ENCODE data around the gene ST6GALNAC5.

DNA sequence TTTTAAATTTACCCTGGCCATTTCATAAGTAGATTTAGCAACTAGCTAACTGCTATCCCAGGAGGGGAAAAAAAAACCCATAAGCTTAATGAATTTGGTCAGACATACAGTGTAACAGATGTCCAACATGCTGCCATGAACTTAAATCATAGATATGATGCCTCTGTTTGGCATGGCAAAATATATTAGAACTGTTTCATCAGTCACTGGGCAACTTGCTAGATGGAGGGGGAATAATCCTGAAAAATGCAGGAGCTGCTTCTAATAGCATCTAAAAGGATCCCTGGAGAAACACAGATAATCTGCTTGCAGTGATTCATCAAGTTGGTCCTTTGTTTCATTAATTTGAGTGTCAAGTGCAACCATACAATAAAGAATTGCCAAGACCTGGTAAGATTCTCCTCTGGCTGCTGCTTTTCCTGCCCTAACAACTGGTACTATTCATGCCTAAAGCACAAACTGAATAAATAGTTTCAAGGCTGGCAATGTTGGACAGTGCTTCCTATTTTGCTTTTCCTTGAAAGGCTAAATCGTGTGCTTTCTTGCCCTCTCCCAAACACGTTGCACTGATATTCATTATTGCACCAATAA is 1.5 kb upstream of the ST6GALNAC5 start:
- TF ChIP-seq POLR2AphosphoS5 (IDR thresholded peaks at IDR 0.05; ENCODE audit: low read depth, low read length) (no peak), POLR2A (IDR thresholded peaks at IDR 0.05; ENCODE audit: low read depth, low read length) (no peak)
